GOT3 (cell line): ENCODE results near the gene RGS17.
"Not testable (repeated sequence)": the region's sequence is repeated elsewhere in the genome, so short reads cannot be mapped to it uniquely, and the experiment has no call there.

Experiments
- DNase-seq: peaks from one replicate; lab custom pipeline; 2025; ENCODE audit warnings: mixed read lengths; lab: John Stamatoyannopoulos, UW

RGS17 gene

GRCh38 chr6:153131037-153131981, at the start of gene RGS17:
TSS of gene RGS17 (minus strand) at chr6:153131282. CDS start at chr6:153044018, 87,264 bp downstream.
- DNase-seq: no peak

GRCh38 chr6:153172815-153173214, 41.7 kb upstream of the RGS17 start:
- DNase-seq: no peak

- no peak for DNase-seq
Observed at GRCh38 chr6:153170511-153170910, 39.4 kb upstream of the RGS17 start.

GRCh38 chr6:153167907-153168306, 36.8 kb upstream of the RGS17 start:
- no peak for DNase-seq

GRCh38 chr6:153167061-153167891, 36.2 kb upstream of the RGS17 start:
- no peak for DNase-seq

- no peak for DNase-seq
Observed at GRCh38 chr6:153162646-153163045, 31.6 kb upstream of the RGS17 start.

GRCh38 chr6:153162172-153162571, 31.1 kb upstream of the RGS17 start:
- DNase-seq: no peak

GRCh38 chr6:153160221-153160620, 29.1 kb upstream of the RGS17 start:
- no peak for DNase-seq

GRCh38 chr6:153150752-153151440, 19.8 kb upstream of the RGS17 start:
- no peak for DNase-seq

- no peak for DNase-seq
Observed at GRCh38 chr6:153150371-153150751, 19.3 kb upstream of the RGS17 start.

GRCh38 chr6:153149891-153150290, 18.8 kb upstream of the RGS17 start:
- no peak for DNase-seq

- DNase-seq: no peak
Observed at GRCh38 chr6:153146413-153146812, 15.3 kb upstream of the RGS17 start.

- no peak for DNase-seq
Observed at GRCh38 chr6:153145591-153145990, 14.5 kb upstream of the RGS17 start.

GRCh38 chr6:153143200-153143599, 12.1 kb upstream of the RGS17 start:
- no peak for DNase-seq

- no peak for DNase-seq
Observed at GRCh38 chr6:153140299-153140698, 9.2 kb upstream of the RGS17 start.

- DNase-seq: no peak
Observed at GRCh38 chr6:153138930-153139329, 7.8 kb upstream of the RGS17 start.

- DNase-seq: no peak
Observed at GRCh38 chr6:153135681-153136080, 4.6 kb upstream of the RGS17 start.

- DNase-seq: not testable (repeated sequence)
Observed at GRCh38 chr6:153133667-153134066, 2.6 kb upstream of the RGS17 start.

- no peak for DNase-seq
Observed at GRCh38 chr6:153130515-153131036, 506 bp downstream of the RGS17 start.

GRCh38 chr6:153129873-153130514, 1.1 kb downstream of the RGS17 start:
- no peak for DNase-seq

GRCh38 chr6:153126218-153126617, 4.9 kb downstream of the RGS17 start:
- DNase-seq: no peak
